GM19328 (cell line): ENCODE results near the gene MSX2.

Source experiments
- ATAC-seq: cut with Tn5 transposase; IDR thresholded peaks from one replicate; pipeline ENCODE4 v1.9.1; 2021; ENCODE audit warnings: mild to moderate bottlenecking, moderate library complexity; ENCODE audit not compliant: unreplicated experiment

MSX2 gene

DNA sequence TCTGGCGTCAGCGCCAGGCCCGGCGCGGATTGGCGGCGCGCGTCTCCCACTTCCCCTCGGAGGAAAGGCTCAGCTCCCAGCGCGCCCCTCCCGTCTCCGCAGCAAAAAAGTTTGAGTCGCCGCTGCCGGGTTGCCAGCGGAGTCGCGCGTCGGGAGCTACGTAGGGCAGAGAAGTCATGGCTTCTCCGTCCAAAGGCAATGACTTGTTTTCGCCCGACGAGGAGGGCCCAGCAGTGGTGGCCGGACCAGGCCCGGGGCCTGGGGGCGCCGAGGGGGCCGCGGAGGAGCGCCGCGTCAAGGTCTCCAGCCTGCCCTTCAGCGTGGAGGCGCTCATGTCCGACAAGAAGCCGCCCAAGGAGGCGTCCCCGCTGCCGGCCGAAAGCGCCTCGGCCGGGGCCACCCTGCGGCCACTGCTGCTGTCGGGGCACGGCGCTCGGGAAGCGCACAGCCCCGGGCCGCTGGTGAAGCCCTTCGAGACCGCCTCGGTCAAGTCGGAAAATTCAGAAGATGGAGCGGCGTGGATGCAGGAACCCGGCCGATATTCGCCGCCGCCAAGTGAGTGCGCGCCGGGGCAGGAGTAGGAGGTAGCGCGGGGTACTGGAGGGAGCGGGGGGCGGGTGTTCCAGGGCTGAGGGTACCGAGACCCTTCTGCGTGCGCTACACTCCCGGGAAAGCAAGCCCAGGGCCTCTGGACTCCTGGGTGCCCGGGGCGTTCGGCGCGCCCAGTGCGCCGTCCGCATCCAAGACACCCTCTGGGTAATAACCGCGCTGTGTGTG lies at the start of gene MSX2:
Gene MSX2, plus strand, starts transcription at position 99 of the 777 bp plus-strand sequence. Its CDS starts 78 bp downstream, at position 177.
- ATAC-seq, result no peak

DNA sequence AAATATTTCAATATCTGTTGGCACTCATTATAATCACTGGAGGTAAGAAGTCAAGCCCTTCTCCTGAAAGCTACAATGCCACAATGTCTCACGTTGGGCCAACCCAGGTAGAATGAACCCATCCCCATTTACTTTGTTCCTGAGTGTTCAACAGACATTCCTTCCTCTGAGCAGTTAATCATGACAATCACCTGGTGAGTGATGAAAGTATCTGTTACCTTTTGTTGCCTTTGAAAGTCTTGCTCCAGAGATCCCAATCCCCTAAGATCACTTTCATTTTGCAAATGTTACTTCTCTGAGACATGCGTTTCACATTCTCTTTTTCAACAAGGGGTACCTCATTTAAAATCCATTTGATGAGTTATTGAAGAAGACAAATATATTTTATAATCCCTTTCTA lies 49.3 kb upstream of the MSX2 start:
- no peak for ATAC-seq

DNA sequence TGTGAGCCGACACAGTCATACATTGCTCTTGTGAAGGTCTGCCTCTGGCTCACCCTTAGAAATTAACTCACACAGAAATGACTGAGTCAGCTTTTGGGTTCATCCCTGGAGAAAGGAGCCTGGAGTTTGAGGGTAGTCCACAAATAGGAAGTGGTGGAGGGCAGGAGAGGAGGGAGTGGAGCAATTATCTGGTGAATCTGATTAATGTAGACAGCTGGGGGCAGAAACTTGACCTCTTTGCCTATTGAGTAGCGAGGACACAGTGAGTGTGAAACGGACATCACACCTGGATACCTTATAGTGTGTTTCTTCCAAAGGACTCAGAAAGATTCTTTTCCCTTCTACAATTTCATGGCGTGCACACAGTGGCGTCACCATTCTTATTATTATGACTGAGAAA lies 48.5 kb upstream of the MSX2 start:
- no peak for ATAC-seq

- ATAC-seq, result no peak
These were observed 46.3 kb upstream of the MSX2 start for GRCh38 chr5:174678107-174678506.

- no peak for ATAC-seq
These were observed 43.3 kb upstream of the MSX2 start for GRCh38 chr5:174680901-174681565.

GRCh38 chr5:174687503-174687902 lies 36.9 kb upstream of the MSX2 start:
- no peak for ATAC-seq

GRCh38 chr5:174688441-174689354 lies 35.7 kb upstream of the MSX2 start:
- no peak for ATAC-seq

- no peak for ATAC-seq
These were observed 34.1 kb upstream of the MSX2 start for GRCh38 chr5:174690271-174690670.

DNA sequence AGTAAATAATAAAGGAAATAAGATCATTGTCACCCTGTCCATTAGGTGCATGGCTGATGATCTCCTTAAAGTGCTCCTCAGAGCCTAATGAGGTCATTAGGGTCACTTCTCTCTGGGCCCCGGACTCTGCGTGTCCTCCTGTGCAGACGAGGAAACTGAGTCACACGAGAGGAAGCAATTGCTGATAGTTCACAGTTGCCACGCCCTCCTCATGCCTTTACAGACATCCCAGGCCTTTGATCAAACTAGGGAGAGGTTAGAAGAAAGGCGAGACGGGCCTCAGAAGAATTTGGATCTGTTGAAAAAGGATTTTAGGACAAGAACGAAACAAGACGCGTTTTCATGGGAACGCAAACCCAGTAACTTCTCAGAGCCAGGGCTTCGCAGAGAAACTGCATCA lies 32.0 kb upstream of the MSX2 start:
- no peak for ATAC-seq

GRCh38 chr5:174692982-174693422 lies 31.4 kb upstream of the MSX2 start:
- no peak for ATAC-seq

DNA sequence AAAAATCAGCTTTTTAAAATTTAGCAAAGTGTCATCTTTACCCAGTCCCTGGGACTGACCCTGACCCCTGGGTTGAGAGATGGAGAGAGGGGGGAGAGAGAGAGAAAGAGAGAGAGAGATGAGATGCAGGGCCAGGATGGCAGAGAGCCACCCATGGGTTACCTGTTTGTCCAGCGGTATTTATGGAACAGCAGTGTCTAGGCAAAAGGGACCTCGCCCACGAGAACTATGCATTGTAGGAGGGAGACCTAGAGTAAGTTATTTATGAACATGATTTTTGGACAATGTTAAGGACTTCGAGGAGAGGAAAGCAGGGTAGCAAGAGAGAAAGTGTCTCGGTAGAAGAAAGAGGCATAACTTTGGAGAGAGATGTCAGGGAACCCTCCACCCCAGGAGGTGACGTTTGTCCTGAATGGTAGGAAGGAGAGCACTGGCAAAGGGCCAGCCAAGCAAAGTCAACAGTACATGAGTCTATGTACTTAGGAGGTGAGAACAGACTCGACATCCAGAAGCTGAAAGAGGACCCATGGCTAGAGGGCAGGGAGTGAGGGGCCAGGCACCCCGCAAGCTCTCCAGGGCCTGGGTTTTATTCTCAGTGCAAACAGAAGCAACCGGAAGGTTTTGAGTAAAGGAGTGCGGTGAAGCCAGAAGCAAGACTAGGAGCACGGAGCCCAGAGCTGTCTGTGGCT lies 30.5 kb upstream of the MSX2 start:
- ATAC-seq, result no peak

- ATAC-seq, result no peak
These were observed 29.8 kb upstream of the MSX2 start for GRCh38 chr5:174694611-174695010.

DNA sequence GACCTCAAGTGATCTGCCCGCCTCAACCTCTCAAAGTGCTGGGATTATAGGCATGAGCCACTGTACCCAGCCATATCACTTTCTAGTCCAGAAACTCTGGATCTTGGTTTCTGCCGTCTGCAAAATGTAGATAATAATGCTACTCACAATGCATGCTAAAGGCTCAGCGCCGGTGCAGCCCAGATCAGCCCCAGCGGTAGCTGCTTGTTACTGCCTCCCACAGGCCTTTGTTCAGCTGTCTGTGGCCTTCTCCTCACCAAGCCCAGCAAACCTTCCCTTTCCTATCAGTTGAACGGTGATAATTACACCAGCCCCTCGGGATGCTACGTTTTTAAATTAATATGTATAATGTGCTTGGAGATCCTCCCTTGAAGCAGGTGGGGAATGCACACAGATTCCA lies 26.2 kb upstream of the MSX2 start:
- ATAC-seq, result no peak

DNA sequence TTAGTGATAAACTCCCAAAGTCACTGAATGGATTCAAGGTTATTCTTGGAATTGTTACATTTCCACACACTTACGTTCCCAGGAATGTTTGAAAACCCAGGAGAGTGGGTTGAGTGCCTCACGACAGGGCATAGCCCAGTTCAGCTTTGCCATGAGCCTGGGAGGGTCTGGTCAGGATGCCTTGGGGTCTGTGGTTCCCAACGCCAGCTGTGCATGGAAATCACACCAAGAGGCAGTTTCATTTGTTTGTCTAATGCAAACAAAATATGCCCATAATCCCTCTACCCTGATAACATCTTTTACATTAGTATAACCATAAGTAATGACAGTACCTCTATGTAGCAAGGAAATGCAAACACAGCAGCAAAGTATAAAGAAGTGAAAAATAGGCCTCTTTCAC lies 25.3 kb upstream of the MSX2 start:
- ATAC-seq, result no peak

GRCh38 chr5:174706997-174707572 lies 17.3 kb upstream of the MSX2 start:
- ATAC-seq, result no peak

GRCh38 chr5:174707671-174708070 lies 16.7 kb upstream of the MSX2 start:
- no peak for ATAC-seq

DNA sequence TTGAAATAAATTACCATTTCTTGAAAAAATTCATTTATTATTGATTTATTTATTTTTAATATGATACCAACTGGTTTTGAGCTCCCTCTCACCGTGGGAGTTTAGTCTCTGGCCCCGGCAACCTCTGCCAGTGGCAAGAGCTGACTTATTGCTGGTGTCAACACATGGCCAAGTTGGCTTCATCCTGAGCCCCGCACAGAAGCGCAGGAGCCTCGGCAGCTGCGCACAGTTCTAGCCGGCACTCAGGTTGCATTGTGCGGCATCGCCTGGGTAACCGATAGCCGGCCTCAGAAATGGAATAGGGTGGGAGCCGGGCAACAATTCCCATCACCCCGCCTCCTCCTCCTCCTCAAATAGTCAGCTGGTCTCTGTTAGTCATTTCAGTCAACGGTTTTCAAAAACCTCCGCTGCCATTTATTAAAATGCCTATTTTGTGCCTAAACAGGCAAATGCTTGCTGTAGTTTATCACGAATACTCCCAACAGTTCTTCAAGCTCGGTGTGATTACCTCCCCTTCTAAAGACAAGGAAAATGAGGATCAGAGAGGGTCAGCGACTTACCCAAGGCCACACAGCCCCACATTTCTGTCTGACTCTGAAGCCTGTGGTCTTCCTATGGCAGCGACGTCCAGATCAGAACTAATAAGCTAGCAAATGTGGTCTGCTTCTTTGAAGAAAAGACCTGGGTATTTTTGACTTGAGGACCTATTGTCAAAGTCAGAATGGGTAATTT lies 15.7 kb upstream of the MSX2 start:
- ATAC-seq, result no peak

- ATAC-seq, result no peak
These were observed 9.6 kb upstream of the MSX2 start for GRCh38 chr5:174714751-174715150.

- ATAC-seq, result no peak
These were observed 8.6 kb upstream of the MSX2 start for GRCh38 chr5:174715804-174716203.
